ENCODE results near the gene ABCA7.
A peak's percentile ranks its signal among the peaks of the same experiment; 100 is the strongest.

ABCA7 gene

DNA sequence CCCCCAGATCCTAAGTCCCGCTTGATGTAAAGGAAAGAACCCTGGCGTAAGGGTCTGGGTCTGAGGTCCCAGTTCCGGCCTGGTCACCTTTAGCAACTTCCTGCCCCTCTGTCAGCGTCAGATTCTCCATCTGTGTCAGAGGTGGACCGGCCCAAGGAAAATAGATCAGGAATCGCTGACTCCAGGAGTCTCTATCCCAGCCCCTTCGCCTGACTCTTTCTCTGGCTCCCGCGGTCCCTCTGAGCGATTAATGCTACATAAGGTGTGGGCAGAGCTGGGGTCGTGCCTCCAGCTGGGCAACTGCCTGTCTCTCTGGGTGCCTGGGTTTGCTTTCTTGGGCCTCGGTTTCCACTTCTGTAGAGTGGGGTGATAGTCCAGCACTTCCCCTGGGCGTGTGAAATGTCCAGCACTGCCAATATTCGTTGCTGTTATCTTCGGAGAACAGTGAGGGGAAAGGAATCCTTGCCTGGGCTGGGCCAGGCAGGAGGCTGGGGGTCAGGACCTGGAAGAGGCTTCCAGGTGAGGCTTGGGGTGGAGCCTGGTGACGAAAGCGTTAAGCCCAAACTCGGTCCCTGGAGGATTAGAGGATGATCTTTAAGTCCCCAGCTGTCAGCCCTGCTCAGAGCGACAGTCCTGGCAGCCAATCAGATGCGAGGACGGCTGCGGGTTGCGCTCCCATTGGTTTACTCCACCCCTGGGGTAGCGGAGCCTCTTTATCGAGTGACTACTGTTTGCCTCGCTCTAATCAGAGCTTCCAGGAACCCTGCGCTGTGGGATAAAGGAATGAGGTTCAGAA is 767 bp downstream of the ABCA7 start:
- DNase-seq (ENCODE audit: low spot score) = peak; percentile 84

DNA sequence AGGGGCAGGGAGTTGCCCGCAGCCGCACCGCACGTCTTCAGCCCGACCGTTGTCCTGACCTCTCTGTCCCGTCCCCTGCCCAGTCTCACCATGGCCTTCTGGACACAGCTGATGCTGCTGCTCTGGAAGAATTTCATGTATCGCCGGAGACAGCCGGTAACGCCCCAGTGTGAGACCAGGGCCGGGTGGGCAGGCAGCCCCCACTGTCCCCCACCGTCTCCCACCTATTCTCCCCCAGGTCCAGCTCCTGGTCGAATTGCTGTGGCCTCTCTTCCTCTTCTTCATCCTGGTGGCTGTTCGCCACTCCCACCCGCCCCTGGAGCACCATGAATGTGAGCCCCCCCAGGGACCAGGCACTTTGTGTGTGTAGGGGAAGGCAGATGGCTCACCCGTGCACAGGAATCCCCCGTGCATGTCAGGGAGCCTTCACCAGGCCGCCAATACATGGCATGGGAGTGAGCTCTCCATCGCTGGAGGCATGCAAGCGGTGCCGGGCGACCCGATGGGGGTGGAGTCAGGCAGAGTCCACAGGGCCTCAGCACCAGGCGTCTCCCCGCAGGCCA is 1.4 kb downstream of the ABCA7 start:
- DNase-seq (ENCODE audit: low spot score) = no peak

DNA sequence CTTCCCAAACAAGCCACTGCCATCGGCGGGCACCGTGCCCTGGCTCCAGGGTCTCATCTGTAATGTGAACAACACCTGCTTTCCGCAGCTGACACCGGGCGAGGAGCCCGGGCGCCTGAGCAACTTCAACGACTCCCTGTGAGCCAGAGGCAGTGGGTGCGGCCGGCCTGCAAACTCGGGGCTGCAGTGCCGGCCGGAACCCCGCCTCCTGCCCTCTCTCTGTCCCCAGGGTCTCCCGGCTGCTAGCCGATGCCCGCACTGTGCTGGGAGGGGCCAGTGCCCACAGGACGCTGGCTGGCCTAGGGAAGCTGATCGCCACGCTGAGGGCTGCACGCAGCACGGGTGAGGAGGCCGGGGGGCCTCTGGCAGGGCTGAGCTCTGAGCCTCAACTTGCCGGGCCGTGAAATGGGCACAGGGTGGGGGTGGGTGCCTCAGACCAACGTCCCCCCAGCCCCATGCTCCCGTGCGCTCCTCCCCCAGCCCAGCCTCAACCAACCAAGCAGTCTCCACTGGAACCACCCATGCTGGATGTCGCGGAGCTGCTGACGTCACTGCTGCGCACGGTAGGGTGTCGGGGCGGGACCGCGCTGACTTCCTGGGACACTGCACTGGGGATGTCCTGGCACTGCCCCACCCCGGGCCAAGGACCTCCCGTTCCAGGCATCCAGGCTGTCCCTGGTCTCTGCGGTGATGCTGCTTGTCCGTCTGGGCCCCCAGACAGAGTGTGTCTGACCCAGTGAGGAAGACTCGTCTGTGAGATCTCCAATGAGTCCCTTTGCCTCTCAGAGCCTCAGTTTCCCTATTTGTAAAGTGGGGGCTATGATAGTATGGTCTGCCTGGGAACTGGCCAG is 2.2 kb downstream of the ABCA7 start:
- DNase-seq (ENCODE audit: low spot score) = no peak

DNA sequence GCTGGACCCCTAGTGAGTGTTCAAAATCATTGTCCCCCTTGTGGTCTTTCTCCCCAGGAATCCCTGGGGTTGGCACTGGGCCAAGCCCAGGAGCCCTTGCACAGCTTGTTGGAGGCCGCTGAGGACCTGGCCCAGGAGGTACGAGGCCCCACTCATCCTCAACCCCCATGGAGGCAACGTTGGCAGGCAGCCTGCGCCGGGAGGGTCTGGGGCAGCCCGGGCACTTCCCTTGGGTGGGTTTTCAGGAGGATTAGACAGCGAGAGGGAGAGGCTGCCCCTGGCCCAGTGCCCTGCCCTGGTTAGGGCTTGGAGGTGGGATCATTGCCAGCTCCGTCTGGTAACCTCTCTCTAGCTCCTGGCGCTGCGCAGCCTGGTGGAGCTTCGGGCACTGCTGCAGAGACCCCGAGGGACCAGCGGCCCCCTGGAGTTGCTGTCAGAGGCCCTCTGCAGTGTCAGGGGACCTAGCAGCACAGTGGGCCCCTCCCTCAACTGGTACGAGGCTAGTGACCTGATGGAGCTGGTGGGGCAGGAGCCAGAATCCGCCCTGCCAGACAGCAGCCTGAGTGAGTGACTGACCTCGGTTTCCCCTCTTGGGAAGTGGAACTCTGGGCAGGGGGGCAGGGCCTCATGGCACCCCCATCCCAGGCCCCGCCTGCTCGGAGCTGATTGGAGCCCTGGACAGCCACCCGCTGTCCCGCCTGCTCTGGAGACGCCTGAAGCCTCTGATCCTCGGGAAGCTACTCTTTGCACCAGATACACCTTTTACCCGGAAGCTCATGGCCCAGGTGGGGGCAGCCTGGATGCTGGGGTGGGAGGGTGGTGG is 3.0 kb downstream of the ABCA7 start:
- DNase-seq (ENCODE audit: low spot score) = no peak

DNA sequence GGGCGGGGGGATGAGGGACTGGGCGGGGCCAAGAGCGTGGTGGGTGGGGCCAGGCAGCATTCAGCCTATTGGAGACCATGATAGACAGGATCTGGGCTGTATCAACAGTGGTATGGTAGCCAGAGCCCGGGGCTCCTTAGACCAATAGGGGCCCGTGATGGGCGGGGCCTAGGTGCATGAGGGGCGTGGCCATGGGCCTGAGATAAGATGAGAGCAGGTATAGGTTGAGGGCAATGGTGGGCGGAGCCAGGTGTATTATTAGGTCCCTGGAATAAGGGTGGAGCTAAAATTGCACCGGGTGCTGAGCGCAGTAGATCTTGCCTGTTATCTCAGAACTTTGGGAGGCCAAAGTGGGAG is 5.3 kb downstream of the ABCA7 start:
- peak; percentile 26 for DNase-seq (ENCODE audit: low spot score)

DNA sequence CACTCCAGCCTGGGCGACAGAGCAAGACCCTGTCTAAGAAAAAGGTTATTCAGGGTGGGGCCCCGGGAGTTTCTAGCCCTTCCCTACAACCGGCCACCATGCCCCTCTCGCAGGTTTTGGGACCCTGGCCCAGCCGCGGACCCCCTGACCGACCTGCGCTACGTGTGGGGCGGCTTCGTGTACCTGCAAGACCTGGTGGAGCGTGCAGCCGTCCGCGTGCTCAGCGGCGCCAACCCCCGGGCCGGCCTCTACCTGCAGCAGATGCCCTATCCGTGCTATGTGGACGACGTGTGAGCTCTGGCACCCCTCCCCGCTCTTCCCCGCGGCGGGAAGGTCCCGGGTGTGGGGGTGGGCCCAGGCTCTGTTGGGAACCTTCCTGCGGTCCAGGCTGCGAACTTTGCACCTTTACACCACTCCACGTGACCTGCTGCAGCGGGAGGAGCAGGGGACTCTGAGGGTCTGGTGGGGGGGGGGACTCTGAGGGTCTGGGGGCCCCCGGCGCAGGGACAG is 6.3 kb downstream of the ABCA7 start:
- DNase-seq (ENCODE audit: low spot score) = no peak

DNA sequence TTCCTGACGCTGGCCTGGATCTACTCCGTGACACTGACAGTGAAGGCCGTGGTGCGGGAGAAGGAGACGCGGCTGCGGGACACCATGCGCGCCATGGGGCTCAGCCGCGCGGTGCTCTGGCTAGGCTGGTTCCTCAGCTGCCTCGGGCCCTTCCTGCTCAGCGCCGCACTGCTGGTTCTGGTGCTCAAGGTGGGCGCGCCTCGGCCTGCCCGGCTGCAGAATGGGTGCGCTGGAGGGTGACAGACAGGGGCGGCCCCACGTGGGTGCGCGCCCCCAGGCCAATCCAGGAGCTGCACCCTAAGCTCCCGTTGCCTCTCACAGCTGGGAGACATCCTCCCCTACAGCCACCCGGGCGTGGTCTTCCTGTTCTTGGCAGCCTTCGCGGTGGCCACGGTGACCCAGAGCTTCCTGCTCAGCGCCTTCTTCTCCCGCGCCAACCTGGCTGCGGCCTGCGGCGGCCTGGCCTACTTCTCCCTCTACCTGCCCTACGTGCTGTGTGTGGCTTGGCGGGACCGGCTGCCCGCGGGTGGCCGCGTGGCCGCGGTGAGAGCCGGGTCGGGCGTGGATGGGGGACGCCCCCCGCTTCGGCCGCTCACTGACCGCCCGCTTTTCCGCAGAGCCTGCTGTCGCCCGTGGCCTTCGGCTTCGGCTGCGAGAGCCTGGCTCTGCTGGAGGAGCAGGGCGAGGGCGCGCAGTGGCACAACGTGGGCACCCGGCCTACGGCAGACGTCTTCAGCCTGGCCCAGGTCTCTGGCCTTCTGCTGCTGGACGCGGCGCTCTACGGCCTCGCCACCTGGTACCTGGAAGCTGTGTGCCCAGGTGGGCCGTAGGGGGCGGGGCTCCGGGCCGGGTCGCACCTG is 7.2 kb downstream of the ABCA7 start:
- DNase-seq (ENCODE audit: low spot score) = no peak

DNA sequence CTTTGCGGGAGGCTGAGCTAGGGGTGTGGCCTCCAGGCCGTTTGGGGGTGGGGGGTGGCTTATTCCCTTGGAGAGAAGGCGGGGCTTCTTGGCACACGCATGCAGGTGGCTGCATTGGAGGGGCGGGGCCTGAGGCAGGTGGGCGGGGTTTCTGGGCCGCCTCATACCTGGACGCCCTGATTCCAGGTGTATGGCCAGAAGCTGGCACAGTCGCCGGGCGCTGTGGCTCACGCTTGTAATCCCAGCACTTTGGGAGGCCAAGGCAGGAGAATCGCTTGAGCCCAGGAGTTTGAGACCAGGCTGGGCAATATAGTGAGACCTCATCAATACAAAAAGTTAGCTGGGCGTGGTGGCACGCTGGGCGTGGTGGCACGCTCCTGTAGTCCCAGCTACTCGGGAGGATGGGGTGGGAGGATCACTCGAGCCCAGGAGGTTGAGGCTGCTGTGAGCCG is 7.8 kb downstream of the ABCA7 start:
- DNase-seq (ENCODE audit: low spot score) = no peak

DNA sequence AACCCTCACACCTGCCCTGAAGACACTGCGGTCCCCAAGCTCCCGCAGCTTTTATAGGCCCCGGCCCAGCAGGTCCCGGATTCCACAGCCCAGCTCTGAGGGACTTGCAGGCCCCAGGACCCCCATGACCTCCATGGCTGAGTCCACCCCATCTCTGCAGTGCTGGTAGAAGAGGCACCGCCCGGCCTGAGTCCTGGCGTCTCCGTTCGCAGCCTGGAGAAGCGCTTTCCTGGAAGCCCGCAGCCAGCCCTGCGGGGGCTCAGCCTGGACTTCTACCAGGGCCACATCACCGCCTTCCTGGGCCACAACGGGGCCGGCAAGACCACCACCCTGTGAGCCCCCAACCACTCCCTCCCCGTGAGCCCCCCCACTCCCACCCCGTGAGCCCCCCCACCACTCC is 9.2 kb downstream of the ABCA7 start:
- no peak for DNase-seq (ENCODE audit: low spot score)

DNA sequence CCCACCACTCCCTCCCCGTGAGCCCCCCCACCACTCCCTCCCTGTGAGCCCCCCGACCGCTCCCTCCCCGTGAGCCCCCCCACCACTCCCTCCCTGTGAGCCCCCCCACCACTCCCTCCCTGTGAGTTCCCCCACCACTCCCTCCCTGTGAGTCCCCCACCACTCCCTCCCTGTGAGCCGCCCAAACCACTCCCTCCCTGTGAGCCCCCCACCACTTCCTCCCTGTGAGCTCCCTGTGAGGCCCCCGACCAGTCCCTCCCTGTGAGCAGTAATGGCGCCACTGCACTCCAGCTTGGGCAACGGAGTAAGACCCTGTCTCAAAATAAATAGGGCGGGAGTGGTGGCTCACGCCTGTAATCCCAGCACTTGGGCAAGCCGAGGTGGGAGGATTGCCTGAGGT is 9.9 kb downstream of the ABCA7 start:
- DNase-seq (ENCODE audit: low spot score) = no peak

DNA sequence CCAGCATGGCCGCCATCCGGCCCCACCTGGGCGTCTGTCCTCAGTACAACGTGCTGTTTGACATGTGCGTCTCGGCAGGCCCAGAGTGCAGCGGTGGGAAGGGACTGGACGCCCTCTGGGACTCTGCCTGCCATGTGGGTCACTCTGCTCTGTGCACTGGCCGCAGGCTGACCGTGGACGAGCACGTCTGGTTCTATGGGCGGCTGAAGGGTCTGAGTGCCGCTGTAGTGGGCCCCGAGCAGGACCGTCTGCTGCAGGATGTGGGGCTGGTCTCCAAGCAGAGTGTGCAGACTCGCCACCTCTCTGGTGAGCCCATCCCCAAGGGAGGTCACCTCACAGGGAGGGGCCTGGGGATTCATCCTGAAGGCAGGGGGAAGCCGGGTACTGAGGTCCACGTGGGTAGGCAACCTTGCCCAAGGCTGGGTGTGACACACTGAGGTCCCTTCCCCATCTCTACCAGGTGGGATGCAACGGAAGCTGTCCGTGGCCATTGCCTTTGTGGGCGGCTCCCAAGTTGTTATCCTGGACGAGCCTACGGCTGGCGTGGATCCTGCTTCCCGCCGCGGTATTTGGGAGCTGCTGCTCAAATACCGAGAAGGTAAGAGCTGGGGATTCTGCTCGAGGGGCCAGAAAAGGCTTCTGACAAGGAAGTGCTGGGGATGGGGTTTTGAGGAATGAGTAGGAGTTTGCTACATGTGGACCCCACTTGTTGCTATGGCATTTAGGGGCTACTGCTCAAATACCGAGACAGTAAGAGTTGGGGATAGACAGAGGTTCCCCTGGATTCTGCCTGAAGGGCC is 11.3 kb downstream of the ABCA7 start:
- DNase-seq (ENCODE audit: low spot score) = no peak

DNA sequence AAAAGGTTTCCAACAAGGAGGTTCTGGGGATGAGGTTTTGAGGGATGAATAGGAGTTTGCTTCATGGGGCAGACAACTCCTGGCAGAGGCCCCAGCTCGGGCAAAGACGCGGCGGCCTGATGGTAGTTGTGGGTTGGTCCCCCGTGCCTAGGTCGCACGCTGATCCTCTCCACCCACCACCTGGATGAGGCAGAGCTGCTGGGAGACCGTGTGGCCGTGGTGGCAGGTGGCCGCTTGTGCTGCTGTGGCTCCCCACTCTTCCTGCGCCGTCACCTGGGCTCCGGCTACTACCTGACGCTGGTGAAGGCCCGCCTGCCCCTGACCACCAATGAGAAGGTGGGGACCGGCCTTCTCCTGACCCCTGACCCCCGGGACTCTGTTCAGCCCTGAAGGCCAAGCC is 11.9 kb downstream of the ABCA7 start:
- no peak for DNase-seq (ENCODE audit: low spot score)

DNA sequence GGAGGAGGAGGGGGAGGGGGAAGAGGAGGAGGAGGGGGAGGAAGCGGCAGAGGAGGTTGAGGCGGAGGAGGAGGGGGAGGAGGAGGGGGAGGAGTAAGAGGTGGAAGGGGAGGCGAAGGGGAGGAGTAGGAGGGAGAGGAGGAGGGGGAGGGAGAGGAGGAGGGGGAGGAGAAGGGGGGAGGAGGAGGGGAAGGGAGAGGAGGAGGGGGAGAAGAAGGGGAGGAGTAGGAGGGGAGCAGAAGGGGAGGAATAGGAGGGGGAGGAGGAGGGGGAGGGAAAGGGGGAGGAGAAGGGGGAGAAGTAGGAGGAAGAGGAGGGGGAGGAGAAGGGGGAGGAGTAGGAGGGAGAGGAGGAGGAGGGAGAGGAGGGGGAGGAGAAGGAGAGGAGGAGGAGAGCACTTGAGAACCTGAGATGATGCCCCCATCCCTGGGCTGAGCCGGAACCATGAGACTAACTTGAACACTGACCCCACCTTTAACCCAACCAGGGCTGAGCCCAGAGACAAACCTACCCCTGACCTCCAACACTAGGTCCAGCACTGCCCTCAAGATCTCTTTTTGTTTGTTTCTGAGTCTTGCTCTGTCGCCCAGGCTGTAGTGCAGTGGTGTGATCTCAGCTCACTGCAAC is 12.6 kb downstream of the ABCA7 start:
- no peak for DNase-seq (ENCODE audit: low spot score)

DNA sequence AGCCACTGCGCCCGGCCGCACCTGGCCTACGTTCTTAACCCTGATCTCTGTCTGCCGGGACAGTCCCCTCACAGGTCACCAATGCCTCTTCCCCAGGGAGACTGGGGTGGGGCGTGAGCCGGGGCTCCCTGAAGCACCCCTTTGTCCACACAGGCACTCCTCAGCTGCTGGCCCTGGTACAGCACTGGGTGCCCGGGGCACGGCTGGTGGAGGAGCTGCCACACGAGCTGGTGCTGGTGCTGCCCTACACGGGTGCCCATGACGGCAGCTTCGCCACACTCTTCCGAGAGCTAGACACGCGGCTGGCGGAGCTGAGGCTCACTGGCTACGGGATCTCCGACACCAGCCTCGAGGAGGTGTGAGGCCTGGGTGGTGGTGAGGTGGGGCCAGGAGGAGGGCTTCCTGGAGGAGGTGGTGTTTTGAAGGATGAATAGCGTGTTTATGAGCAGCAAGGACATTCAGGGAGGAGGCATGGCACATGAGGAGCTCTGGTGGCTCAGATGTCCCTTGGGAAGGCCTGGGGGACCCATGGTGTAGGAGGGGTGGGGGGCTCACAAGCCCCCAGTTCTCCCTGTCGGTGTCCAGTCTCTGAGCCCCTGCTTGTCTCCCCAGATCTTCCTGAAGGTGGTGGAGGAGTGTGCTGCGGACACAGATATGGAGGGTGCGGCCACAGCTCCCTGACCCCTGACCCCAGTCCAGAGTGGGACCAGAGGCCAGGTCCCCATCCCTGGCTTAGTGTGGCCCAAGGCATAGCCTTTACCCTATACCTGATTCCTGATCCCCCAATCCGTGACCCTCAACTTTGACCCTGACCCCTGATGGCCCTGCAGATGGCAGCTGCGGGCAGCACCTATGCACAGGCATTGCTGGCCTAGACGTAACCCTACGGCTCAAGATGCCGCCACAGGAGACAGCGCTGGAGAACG is 13.5 kb downstream of the ABCA7 start:
- DNase-seq (ENCODE audit: low spot score) = no peak

DNA sequence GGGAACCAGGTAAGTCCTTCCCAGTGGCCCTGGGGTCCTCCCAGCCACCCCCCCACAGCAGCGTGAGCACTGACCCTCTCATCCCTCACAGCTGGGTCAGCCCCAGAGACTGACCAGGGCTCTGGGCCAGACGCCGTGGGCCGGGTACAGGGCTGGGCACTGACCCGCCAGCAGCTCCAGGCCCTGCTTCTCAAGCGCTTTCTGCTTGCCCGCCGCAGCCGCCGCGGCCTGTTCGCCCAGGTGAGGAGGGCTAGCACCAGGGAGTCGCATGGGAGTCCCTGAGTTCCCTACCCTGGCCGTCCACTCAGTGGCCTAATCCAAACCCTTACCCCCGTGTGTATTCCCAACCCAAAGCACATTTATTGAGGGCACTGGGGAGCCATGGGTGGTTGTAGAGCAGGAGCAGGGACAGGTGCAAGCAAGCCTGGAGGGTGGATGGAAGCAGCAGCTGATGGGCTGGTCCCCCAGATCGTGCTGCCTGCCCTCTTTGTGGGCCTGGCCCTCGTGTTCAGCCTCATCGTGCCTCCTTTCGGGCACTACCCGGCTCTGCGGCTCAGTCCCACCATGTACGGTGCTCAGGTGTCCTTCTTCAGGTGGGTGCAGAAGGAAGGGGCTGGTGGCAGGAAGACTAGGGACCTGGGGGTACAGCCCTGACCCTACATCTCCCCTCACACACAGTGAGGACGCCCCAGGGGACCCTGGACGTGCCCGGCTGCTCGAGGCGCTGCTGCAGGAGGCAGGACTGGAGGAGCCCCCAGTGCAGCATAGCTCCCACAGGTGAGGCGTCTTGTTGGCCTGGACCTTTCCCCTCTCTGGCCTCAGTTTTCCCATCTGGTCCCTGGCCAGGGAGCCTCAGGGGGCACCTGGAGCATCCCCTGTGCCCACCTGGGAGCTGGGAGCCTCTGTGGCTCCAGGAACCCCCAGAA is 14.5 kb downstream of the ABCA7 start:
- no peak for DNase-seq (ENCODE audit: low spot score)

DNA sequence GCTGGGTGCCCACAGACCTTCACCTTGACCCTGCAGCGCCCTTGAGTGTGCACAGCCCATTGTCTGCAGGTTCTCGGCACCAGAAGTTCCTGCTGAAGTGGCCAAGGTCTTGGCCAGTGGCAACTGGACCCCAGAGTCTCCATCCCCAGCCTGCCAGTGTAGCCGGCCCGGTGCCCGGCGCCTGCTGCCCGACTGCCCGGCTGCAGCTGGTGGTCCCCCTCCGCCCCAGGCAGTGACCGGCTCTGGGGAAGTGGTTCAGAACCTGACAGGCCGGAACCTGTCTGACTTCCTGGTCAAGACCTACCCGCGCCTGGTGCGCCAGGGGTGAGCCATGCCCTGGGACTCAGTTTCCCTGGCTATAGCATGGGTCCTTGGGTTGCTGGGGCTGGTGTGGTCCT is 15.1 kb downstream of the ABCA7 start:
- no peak for DNase-seq (ENCODE audit: low spot score)

DNA sequence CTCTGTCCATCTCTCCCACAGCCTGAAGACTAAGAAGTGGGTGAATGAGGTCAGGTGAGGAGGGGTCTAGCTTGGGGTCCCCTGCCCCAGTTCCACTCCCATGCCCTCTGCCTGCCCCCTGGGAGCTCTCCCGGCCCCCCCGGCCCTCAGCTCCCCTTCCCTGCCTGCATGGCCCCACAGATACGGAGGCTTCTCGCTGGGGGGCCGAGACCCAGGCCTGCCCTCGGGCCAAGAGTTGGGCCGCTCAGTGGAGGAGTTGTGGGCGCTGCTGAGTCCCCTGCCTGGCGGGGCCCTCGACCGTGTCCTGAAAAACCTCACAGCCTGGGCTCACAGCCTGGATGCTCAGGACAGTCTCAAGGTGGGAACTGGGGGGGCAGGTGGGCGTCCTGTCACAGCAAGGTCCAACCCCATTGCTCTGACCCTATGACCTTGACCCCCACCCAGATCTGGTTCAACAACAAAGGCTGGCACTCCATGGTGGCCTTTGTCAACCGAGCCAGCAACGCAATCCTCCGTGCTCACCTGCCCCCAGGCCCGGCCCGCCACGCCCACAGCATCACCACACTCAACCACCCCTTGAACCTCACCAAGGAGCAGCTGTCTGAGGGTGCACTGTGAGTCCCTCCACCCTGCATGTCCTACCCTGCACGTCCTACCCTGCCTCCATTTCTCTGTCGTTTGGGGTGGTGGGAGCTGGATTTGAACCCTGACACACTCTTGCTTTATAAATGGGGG is 16.1 kb downstream of the ABCA7 start:
- DNase-seq (ENCODE audit: low spot score) = no peak
